ENCODE data around the gene CADPS2. TPM values are rescaled to one million over a fixed set of nuclear protein-coding genes. Genes with fewer than 3 reads are reported as not detected.

Gene CADPS2
- total and polyA plus RNA-seq, 2 of the 8 experiments (the other 6 are each of a cell fraction or from before 2014, with no cell fraction given) = 8.9 to 22.3 TPM

DNA sequence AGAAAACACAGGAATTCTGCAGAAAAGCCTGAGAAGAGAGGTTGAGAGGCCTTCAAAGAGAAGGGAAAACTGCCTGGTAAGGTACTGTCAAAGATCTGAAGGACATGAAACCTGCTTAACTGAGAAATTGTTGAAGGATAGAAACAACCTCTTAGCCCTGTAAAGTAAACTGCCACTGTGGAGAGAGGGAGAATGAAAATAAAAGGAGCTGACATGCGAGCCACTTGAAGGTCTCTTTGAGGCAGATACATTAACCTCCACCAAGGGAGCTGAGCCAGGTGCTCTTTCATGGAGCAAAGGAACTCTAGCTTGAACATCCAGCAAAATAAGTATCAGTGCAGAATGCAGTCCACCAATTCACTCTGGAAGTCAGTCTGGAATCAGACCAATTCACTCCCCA, 472.9 kb downstream of the CADPS2 start (continued):
- TF ChIP-seq RAD21 (IDR thresholded peaks at IDR 0.05 in 1 of 2, conservative IDR thresholded peaks at IDR 0.05 in 1 of 2; ENCODE audit: low read depth in 2 of 2, low read length in 2 of 2) = no peak
- TF ChIP-seq RFX5 (IDR thresholded peaks at IDR 0.05; ENCODE audit: borderline replicate concordance, low read depth, low read length) = no peak
- no peak for TF ChIP-seq CHD2 (IDR thresholded peaks at IDR 0.05; ENCODE audit: low read length)

Data from H1 (cell line).